CD14-positive monocyte (primary cell): ENCODE measurements around the gene CCNL1. TPM values are rescaled to one million over a fixed set of nuclear protein-coding genes. Genes with fewer than 3 reads are reported as not detected.

Source experiments
- DNase-seq, 3 donors: peaks; one replicate each; pipeline ENCODE4 v3.0.0-alpha.2; 2011 to 2022
- H2AFZ ChIP-seq: 2 replicates; pipeline ENCODE4 v1.6.0; 2012; ENCODE audit warnings: mild to moderate bottlenecking, low read depth, low read length, inconsistent platforms; ENCODE audit not compliant: insufficient read depth, poor library complexity, severe bottlenecking
- H3K27ac ChIP-seq, 2 donors: 1 replicate in 1 of 2; 2 replicates in 1 of 2; pipeline ENCODE4 v1.5.1; 2012 to 2013; ENCODE audit warnings: low read length in 2 of 2, control low read depth in 1 of 2, inconsistent platforms in 1 of 2, low read depth in 1 of 2, mild to moderate bottlenecking in 1 of 2
- H3K27me3 ChIP-seq, 2 donors: one replicate each; pipeline versions ENCODE4 v1.6.0 to v1.6.1; 2011 to 2013; ENCODE audit warnings: low read length in 2 of 2; ENCODE audit not compliant: control insufficient read depth in 2 of 2, insufficient read depth in 2 of 2
- H3K36me3 ChIP-seq, 2 donors: replicated peaks in 1 of 2; 1 replicate in 1 of 2; 2 replicates in 1 of 2; pipeline versions ENCODE4 v1.5.1 to v1.6.1; 2012 to 2013; ENCODE audit warnings: low read length in 2 of 2, control low read depth in 1 of 2, inconsistent platforms in 1 of 2, mild to moderate bottlenecking in 1 of 2; ENCODE audit not compliant: insufficient read depth in 2 of 2, control insufficient read depth in 1 of 2
- H3K4me1 ChIP-seq, 2 donors: 1 replicate in 1 of 2; 2 replicates in 1 of 2; pipeline versions ENCODE4 v1.5.1 to v1.6.1; 2012 to 2013; ENCODE audit warnings: low read length in 2 of 2, control low read depth in 1 of 2, inconsistent platforms in 1 of 2, mild to moderate bottlenecking in 1 of 2, moderate library complexity in 1 of 2; ENCODE audit not compliant: insufficient read depth in 2 of 2, control insufficient read depth in 1 of 2
- H3K4me2 ChIP-seq: replicated peaks from 2 replicates; pipeline ENCODE3; 2012; ENCODE audit warnings: low read length, moderate library complexity, mild to moderate bottlenecking; ENCODE audit not compliant: poor library complexity, severe bottlenecking; ENCODE audit errors: extremely low read depth
- H3K4me3 ChIP-seq, 3 experiments: fragments of 200-600 bp in 1 of 3; sonication (generic) in 1 of 3; replicated peaks in 1 of 3; 1 replicate in 2 of 3; 2 replicates in 1 of 3; pipeline ENCODE4 v1.5.1; 2011 to 2013; ENCODE audit warnings: low read length in 3 of 3, mild to moderate bottlenecking in 3 of 3, control low read depth in 2 of 3, low read depth in 2 of 3, inconsistent platforms in 1 of 3, moderate library complexity in 1 of 3
- H3K79me2 ChIP-seq: 2 replicates; pipeline ENCODE4 v1.6.0; 2012; ENCODE audit warnings: mild to moderate bottlenecking, control low read depth, inconsistent platforms, low read length, moderate library complexity; ENCODE audit not compliant: insufficient read depth
- H3K9ac ChIP-seq: 2 replicates; pipeline ENCODE4 v1.6.0; 2017; ENCODE audit warnings: low read length, mild to moderate bottlenecking; ENCODE audit not compliant: insufficient read depth, poor library complexity, severe bottlenecking
- H3K9me3 ChIP-seq, 2 donors: replicated peaks in 1 of 2; 1 replicate in 1 of 2; 2 replicates in 1 of 2; pipeline versions ENCODE4 v1.5.1 to v1.6.1; 2012 to 2013; ENCODE audit warnings: low read length in 2 of 2, control low read depth in 1 of 2; ENCODE audit not compliant: control insufficient read depth in 1 of 2, insufficient read depth in 1 of 2
- H4K20me1 ChIP-seq: 2 replicates; pipeline ENCODE4 v1.6.0; 2012; ENCODE audit warnings: mild to moderate bottlenecking, low read length, control low read depth, moderate library complexity; ENCODE audit not compliant: insufficient read depth
- H3K27ac Mint-ChIP-seq, 7 donors: one replicate each; pipeline ENCODE4 v1.8.0; 2020; ENCODE audit warnings: mild to moderate bottlenecking in 7 of 7, mixed read lengths in 7 of 7, moderate library complexity in 6 of 7, inconsistent platforms in 2 of 7
- H3K27me3 Mint-ChIP-seq, 3 donors: one replicate each; pipeline ENCODE4 v1.8.0; 2021 to 2022; ENCODE audit warnings: low read depth in 3 of 3, mild to moderate bottlenecking in 3 of 3, mixed read lengths in 3 of 3, moderate library complexity in 3 of 3, inconsistent platforms in 1 of 3
- H3K36me3 Mint-ChIP-seq, 2 donors: one replicate each; pipeline ENCODE4 v1.8.0; 2020; ENCODE audit warnings: mixed read lengths in 2 of 2, inconsistent platforms in 1 of 2, mild to moderate bottlenecking in 1 of 2
- H3K4me1 Mint-ChIP-seq: one replicate; pipeline ENCODE4 v1.8.0; 2020; ENCODE audit warnings: mild to moderate bottlenecking, mixed read lengths
- H3K4me3 Mint-ChIP-seq, 2 donors: one replicate each; pipeline ENCODE4 v1.8.0; 2020; ENCODE audit warnings: mild to moderate bottlenecking in 2 of 2, mixed read lengths in 2 of 2, moderate library complexity in 1 of 2
- H3K9me3 Mint-ChIP-seq, 7 donors: one replicate each; pipeline ENCODE4 v1.8.0; 2020 to 2022; ENCODE audit warnings: mixed read lengths in 7 of 7, mild to moderate bottlenecking in 6 of 7, moderate library complexity in 6 of 7, inconsistent platforms in 2 of 7
- CTCF ChIP-seq: fragments of 200-600 bp; IDR thresholded peaks from one replicate; pipeline ENCODE4 v1.8.0; 2022; ENCODE audit warnings: antibody characterized with exemption, mild to moderate bottlenecking
- WGBS: methylation state at CpG from one replicate; pipeline ENCODE4 v1.1.5; 2013; ENCODE audit warnings: missing lambda C conversion rate; ENCODE audit not compliant: insufficient coverage; 5-methylcytosine and 5-hydroxymethylcytosine counted together
- intact Hi-C, 2 donors: fragments of 100-400 bp; cut with micrococcal nuclease; formaldehyde crosslinking; loops; one replicate each; pipeline versions ENCODE4 v1.15.0 to v1.15.1; 2023
- polyA plus RNA-seq, 3 donors: library from polyadenylated mRNA; depleted of rRNA in 1 of 3; unstranded in 2 of 3; stranded (reverse) in 1 of 3; fragments of 300-500 nt in 2 of 3; fragments of >200 nt in 1 of 3; fragmentation: Illumina TruSeq in 2 of 3; gene quantifications; 1 replicate in 2 of 3; 2 replicates in 1 of 3; pipeline ENCODE4 v1.2.3, GENCODE V29; 2012 to 2021

Gene CCNL1
- polyA plus RNA-seq, 3 donors, result 32.0 to 751 (median 42.3) TPM

GRCh38 chr3:157157836-157158235, 2.1 kb downstream of the CCNL1 start:
- peaks cover 35 to 61% of the 10 kb centered on the region in 2 donors for H3K4me1 ChIP-seq
- H3K27me3 ChIP-seq, result no peaks in the 10 kb centered on the region
- no peak overlapping the region for H3K9ac ChIP-seq
- H3K27me3 Mint-ChIP-seq, result peaks cover 0 to 8% (median 0%) of the 10 kb centered on the region in 3 donors
- no peak for DNase-seq
- H3K4me3 Mint-ChIP-seq, result peak overlapping the region; percentile 99
- H4K20me1 ChIP-seq, result peaks cover 71% of the 10 kb centered on the region
- peaks cover 59 to 64% of the 10 kb centered on the region in 2 donors for H3K36me3 ChIP-seq
- no peak overlapping the region for H2AFZ ChIP-seq
- H3K9me3 ChIP-seq, result no peaks in the 10 kb centered on the region
- H3K27ac Mint-ChIP-seq, result peak overlapping the region in 6 of 7 donors; percentile 27 to 100 (median 100)
- intact Hi-C loops, result no loop called here
- peaks cover 57 to 63% of the 10 kb centered on the region in 2 donors for H3K36me3 Mint-ChIP-seq
- H3K4me2 ChIP-seq, result peak overlapping the region; percentile 93
- peak overlapping the region; percentile 88 to 99 (median 93) for H3K4me3 ChIP-seq
- H3K27ac ChIP-seq, result peak overlapping the region in 1 of 2 donors; percentile 100
- no peak for TF ChIP-seq CTCF
- H3K9me3 Mint-ChIP-seq, result peaks cover 0 to 3% (median 0%) of the 10 kb centered on the region in 7 donors
- H3K79me2 ChIP-seq, result peaks cover 75% of the 10 kb centered on the region
- H3K4me1 Mint-ChIP-seq, result peaks cover 54% of the 10 kb centered on the region

- peaks cover 58 to 71% of the 10 kb centered on the region in 2 donors for H3K36me3 Mint-ChIP-seq
- H3K9ac ChIP-seq, result no peak overlapping the region
Observed at GRCh38 chr3:157156837-157157635, 2.9 kb downstream of the CCNL1 start.

More at GRCh38 chr3:157156837-157157635, 2.9 kb downstream of the CCNL1 start:
- H3K79me2 ChIP-seq, result peaks cover 83% of the 10 kb centered on the region
- H3K27ac ChIP-seq, result no peak overlapping the region
- no peaks in the 10 kb centered on the region for H3K27me3 ChIP-seq
- H2AFZ ChIP-seq, result no peak overlapping the region
- TF ChIP-seq CTCF, result no peak
- Mint-ChIP-seq H3K27me3 (peaks cover 0 to 7% (median 0%) of the 10 kb centered on the region in 3 donors), H3K27ac (peak overlapping the region in 3 of 7 donors; percentile 1 to 58 (median 22)), H3K4me3 (peak overlapping the region; percentile 39 to 99), H3K4me1 (peaks cover 50% of the 10 kb centered on the region), H3K9me3 (peaks cover 0 to 3% (median 0%) of the 10 kb centered on the region in 7 donors)
- H3K4me2 ChIP-seq, result peak overlapping the region; percentile 93
- WGBS, result no CpG with 5 or more reads among the region's 7 CpGs
- peak overlapping the region; percentile 88 to 99 (median 93) for H3K4me3 ChIP-seq
- H3K4me1 ChIP-seq, result peaks cover 31 to 57% of the 10 kb centered on the region in 2 donors
- DNase-seq, result peak in 1 of 3 donors; percentile 63
- peaks cover 79% of the 10 kb centered on the region for H4K20me1 ChIP-seq
- no peaks in the 10 kb centered on the region for H3K9me3 ChIP-seq
- H3K36me3 ChIP-seq, result peaks cover 67 to 72% of the 10 kb centered on the region in 2 donors
- intact Hi-C loops, result no loop called here
